ENCODE data around the gene VILL. TPM values are rescaled to one million over a fixed set of nuclear protein-coding genes. Genes with fewer than 3 reads are reported as not detected.
A peak's percentile ranks its signal among the peaks of the same experiment; 100 is the strongest.

Gene VILL
- polyA plus RNA-seq, 12 donors: 4.4 to 24.2 (median 5.9) TPM; not detected in 1

- DNase-seq: no peak
Observed at GRCh38 chr3:38000242-38000916, 9.8 kb downstream of the VILL start.

GRCh38 chr3:38000965-38001455 lies 10.4 kb downstream of the VILL start:
- DNase-seq: no peak

GRCh38 chr3:38001456-38002081 lies 11.0 kb downstream of the VILL start:
- DNase-seq: no peak

DNA sequence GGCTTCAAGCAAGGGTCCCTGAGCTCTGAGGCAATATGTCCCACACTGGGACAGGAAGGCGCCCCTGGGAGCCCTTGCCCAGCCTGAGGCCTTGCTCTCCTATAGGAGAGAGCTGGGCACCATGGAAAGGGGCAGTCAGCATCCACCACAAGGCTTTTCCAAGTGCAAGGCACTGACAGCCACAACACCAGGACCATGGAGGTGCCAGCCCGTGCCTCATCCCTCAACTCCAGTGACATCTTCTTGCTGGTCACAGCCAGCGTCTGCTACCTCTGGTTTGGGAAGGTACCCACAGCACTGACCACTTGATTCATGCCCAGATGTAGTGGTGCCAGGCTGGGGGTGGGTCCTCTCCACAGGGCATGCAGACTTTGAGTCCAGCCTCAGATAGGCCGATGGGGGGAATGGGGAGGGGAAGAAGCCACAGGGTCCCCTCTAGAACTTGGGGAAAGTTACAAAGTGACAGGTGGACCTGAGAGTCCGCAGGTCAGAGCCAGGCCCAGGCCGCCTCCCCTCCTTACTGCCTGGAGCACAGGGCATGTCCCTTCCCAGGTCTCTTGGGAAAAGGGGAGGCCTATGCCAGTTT lies 11.8 kb downstream of the VILL start:
- no peak for DNase-seq

DNA sequence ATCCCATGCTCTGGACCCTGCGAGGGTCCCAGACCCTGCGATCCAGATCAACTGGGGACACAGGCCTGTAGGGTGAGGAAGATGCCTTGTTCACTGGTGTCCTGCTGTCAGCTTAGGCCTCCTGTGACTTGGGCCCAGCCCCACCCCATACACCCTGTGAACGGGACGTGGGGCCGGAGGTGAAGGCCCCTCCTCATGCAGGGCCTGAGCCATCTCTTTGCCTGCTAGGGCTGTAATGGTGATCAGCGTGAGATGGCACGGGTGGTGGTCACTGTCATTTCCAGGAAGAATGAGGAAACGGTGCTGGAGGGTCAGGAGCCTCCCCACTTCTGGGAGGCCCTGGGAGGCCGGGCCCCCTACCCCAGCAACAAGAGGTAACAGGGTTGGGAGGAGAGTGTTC lies 12.4 kb downstream of the VILL start:
- no peak for DNase-seq

- DNase-seq: peak; percentile 58
Observed at GRCh38 chr3:38003371-38003816, 12.8 kb downstream of the VILL start.

- DNase-seq: no peak
Observed at GRCh38 chr3:38003817-38004414, 13.3 kb downstream of the VILL start.

DNA sequence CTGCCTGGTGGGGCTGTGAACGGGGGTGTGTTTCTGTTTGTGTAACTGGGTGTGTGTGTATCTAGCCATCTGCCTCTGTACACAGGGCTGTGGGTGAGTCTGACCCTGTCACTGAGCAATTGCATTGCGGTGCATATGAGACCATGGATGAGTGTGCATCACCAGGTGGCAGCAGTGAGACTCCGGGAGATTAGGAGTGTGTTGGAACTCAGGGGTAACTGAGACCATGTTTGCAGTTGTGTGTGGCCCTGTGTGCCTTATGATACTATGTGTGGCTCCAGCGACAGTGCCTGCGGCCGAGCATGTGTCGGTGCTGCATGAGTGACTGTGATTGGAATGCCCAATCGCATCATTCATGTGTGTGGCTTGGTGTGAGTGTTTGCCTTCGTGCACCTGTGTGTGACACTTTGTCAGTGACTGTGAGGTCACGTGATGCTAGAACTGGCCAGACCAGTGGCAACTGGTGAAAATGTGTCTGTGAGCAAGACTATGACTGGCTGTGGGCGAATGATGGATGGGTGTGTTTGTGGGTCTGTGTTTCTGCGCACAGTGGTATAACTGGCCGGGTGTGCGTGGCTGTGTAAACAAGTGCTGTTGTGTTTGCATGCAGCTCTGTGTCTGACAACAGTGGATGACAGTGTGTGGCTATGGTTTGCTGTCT lies 14.0 kb downstream of the VILL start:
- peak; percentile 46 for DNase-seq

DNA sequence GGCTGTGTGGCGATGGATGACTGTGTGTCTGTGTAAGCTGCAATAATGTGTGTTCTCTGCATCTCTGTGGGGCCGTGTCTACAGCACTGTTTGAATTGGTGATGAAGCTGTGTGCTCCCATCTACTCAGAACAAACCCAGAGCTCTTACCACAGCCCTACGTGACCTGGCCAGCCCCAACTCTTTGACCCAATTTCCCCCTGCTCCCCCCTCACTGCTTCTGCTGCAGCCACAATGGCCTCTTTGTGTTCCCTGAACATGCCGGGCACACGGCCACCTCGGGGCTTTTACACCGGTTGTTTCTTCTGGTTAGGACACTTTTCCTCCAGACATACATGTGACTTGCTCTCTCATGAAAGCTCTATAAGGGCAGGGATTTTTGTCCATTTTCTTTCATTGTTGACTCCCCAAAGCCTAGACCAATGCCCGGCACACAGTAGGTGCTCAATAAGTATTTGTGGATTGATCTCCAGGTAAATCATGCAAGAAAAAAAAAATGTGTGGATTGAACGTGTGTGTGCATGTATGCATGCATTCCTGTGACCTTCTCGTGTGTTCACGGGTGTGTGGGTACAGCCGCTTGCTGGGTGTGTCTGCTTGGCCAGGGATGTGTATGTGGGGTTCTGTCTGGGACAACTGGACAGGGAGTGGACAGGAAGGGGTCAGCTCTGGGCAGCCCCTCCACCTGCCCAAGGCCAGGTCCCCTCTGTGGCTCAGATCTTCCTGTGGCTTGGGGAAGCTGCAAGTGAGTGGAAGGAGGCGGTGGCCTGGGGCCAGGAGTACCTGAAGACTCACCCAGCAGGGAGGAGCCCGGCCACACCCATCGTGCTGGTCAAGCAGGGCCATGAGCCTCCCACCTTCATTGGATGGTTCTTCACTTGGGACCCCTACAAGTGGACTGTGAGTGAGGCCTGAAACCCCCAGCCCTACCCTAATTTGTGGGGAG lies 14.8 kb downstream of the VILL start:
- no peak for DNase-seq

DNA sequence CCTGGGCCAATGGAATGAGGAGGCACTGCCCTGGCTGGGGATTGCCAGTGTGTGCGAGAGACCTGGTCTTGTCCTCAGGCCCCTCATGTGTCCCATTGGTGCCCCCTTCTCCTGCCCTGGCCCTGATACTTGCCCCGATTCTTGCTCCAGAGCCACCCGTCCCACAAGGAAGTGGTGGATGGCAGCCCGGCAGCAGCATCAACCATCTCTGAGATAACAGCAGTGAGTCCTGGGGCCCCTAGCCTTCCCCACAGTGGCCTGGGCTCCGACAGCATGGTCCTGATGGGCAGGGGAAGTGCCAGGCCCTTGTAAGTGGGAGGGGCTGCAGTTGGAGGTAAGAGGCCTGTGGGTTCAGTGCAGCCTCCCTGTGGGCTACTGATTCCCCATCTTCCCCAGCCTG lies 15.4 kb downstream of the VILL start:
- DNase-seq: no peak

DNA sequence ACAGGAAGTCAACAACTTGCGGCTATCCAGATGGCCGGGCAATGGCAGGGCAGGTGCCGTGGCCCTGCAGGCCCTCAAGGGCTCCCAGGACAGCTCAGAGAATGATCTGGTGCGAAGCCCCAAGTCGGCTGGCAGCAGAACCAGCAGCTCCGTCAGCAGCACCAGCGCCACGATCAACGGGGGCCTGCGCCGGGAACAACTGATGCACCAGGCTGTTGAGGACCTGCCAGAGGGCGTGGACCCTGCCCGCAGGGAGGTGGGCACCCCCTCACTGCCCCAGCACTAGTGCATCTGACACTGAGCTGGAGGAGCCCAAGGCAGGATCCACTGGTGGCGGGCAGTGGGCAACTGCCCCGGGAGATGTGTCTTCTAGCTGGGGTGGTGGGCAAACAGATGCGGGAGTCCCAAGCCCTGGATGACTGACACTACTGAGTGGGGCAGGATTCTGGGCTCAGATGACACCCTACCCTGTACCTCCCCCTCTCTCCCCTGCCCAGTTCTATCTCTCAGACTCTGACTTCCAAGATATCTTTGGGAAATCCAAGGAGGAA lies 15.9 kb downstream of the VILL start:
- DNase-seq: no peak

- no peak for DNase-seq
Observed at GRCh38 chr3:38007754-38008090, 17.1 kb downstream of the VILL start.

DNA sequence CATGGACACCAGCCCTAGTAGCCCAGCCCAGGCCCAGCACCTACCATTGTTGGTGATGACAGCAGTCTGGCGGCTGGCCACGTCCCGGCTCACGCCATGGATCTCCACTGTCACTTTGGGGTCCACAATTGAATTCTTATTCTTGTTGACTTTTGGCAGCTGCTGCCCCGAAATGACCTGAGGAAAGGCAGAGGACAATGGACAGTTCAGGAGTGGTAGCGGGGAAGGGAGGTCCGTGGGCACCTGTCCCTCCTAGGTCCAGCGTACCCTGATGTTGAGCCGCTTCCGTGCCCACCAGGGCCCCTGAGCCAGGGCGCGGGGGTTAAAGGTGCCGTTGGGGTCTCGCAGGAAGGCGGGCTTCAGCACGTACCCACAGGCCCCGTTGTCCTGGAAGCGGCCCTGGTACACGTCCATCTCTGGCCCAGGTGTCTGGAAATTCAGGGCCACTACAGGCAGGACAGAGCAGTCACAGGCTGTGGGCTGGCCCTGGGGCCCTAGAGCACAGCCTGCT lies 17.7 kb downstream of the VILL start:
- DNase-seq: no peak

DNA sequence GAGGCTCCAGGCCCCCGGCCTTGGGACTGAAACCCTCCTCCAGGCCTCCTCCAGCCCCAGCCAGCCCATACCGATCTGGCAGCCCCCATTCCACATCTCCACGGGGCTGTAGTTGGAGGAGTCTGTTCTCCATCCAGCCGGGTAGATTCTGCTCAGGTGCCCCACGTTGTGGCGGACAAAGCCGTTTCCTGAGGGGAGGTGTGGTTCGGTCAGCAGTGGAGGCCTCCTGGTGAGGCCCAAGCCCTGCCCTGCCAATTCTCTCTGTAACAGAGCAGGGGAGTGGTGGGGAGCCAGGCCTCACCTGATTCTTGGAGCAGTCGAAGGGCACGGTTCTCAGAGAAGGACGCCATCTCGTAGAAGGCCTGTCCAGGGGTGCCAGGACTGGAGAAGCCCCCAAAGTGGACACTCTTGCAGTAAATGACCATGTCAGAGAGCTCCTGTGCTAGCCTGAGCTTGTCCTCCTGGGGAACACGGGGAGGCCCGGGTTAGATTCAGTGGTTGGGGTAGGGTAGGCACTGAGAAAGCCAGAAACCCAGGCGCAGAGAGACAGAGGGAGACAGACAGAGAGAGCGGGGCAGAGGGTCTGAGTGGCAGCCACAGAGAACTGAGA lies 18.5 kb downstream of the VILL start:
- DNase-seq: no peak

GRCh38 chr3:38009807-38010591 lies 19.4 kb downstream of the VILL start:
- DNase-seq: no peak

DNA sequence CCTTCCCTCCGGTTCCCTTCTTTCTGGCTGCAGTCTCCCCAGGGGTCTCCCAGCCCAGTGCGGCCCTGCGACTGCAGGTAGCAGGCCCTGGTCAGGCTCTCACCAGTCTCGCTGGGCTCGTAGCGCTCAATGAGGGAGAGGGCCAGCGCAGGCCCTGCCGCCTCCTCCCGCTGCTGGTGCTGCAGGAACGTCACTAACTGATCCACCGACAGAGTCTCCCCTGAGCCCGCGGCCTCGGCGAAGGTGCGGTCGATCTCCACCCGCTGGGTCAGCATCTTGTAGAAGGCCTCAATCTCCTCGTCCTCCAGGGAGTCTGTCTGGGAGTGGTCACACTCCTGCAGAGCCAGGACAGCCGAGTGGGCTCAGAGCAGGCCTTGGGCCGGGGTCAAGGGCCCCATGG lies 20.5 kb downstream of the VILL start:
- no peak for DNase-seq

- no peak for DNase-seq
Observed at GRCh38 chr3:38015485-38015884, 24.9 kb downstream of the VILL start.

- no peak for DNase-seq
Observed at GRCh38 chr3:38015984-38016383, 25.4 kb downstream of the VILL start.

- no peak for DNase-seq
Observed at GRCh38 chr3:38016410-38016809, 25.8 kb downstream of the VILL start.
